HCT116 (cell line): ENCODE data around the gene COL12A1. TPM values are rescaled to one million over a fixed set of nuclear protein-coding genes. Genes with fewer than 3 reads are reported as not detected.

ENCODE experiments used
- ATAC-seq: fragments of 200-7000 bp; cut with Tn5 transposase; 2 replicates; pipeline ENCODE4 v1.9.1; 2020; ENCODE audit warnings: mild to moderate bottlenecking, moderate library complexity
- BruUV-seq: library from RNA; stranded (reverse); fragments of 400-500 nt; replicated peaks from 2 replicates; lab custom pipeline; 2021; lab: Mats Ljungman, UMichigan
- CTCF ChIA-PET: fragments of 300-600 bp; sonication (Branson Sonifier 250); formaldehyde crosslinking; loops from one replicate; lab custom pipeline; 2021; ENCODE audit warnings: antibody characterized with exemption; lab: Charles Lee
- POLR2A ChIA-PET: fragments of 300-600, 350-600 bp; sonication (Branson Sonifier 250); formaldehyde crosslinking; loops from one replicate; lab custom pipeline; 2021; ENCODE audit warnings: antibody characterized with exemption; lab: Charles Lee
- RAD21 ChIA-PET, 2 experiments: fragments of 300-600 bp; sonication (Branson Sonifier 250); formaldehyde crosslinking; loops; one replicate each; lab custom pipeline; 2023; ENCODE audit warnings: low total read pairs in 2 of 2; ENCODE audit not compliant: uncharacterized antibody in 2 of 2, unreplicated experiment in 2 of 2, low non-redundant PET in 1 of 2; lab: Charles Lee
- DNase-seq: peaks from one replicate; pipeline ENCODE4 v3.0.0-alpha.2; 2010; ENCODE audit warnings: low read depth, low spot score
- H2AFZ ChIP-seq: fragments of 200-600 bp; shearing (Covaris generic), sonication (generic); 2 replicates; pipeline ENCODE4 v1.6.1; 2017; ENCODE audit warnings: low read depth, mixed run types, mixed read lengths, antibody characterized with exemption, low read length; ENCODE audit not compliant: poor library complexity, severe bottlenecking
- H3K27ac ChIP-seq: 2 replicates; pipeline ENCODE4 v1.5.1; 2012; ENCODE audit warnings: low read depth, low read length
- H3K27me3 ChIP-seq: fragments of 200-600 bp; sonication (generic); 2 replicates; pipeline ENCODE4 v1.6.1; 2016; ENCODE audit warnings: mixed run types, low read length, mixed read lengths; ENCODE audit not compliant: insufficient read depth
- H3K36me3 ChIP-seq, 2 experiments: fragments of 200-500 bp in 1 of 2; fragments of 200-600 bp in 1 of 2; sonication (Bioruptor generic) in 1 of 2; sonication (generic) in 1 of 2; 2 replicates each; pipeline versions ENCODE4 v1.5.1 to v1.6.1; 2014 to 2016; ENCODE audit warnings: low read length in 2 of 2, inconsistent platforms in 1 of 2, mixed read lengths in 1 of 2, mixed run types in 1 of 2; ENCODE audit not compliant: insufficient read depth in 2 of 2, control insufficient read depth in 1 of 2
- H3K4me1 ChIP-seq, 2 experiments: fragments of 200-600 bp in 1 of 2; sonication (generic) in 1 of 2; 2 replicates each; pipeline versions ENCODE4 v1.5.1 to v1.6.1; 2012 to 2017; ENCODE audit warnings: low read length in 2 of 2, inconsistent platforms in 1 of 2, mild to moderate bottlenecking in 1 of 2, mixed read lengths in 1 of 2, mixed run types in 1 of 2, moderate library complexity in 1 of 2; ENCODE audit not compliant: insufficient read depth in 2 of 2, control insufficient read depth in 1 of 2
- H3K4me2 ChIP-seq: fragments of 200-600 bp; sonication (generic); 2 replicates; pipeline ENCODE4 v1.6.1; 2017; ENCODE audit warnings: mixed run types, low read length, mixed read lengths
- H3K4me3 ChIP-seq, 2 experiments: fragments of 200-600 bp in 1 of 2; sonication (generic) in 1 of 2; replicated peaks in 1 of 2; 2 replicates each; pipeline ENCODE4 v1.5.1; 2011 to 2016; ENCODE audit warnings: low read length in 2 of 2, control low read depth in 1 of 2, low read depth in 1 of 2, mild to moderate bottlenecking in 1 of 2, mixed read lengths in 1 of 2, mixed run types in 1 of 2
- H3K79me2 ChIP-seq: fragments of 200-600 bp; sonication (generic); 2 replicates; pipeline ENCODE4 v1.6.1; 2017; ENCODE audit warnings: mild to moderate bottlenecking, mixed run types, low read length, moderate library complexity, mixed read lengths; ENCODE audit not compliant: insufficient read depth
- H3K9ac ChIP-seq: fragments of 200-600 bp; sonication (generic); 2 replicates; pipeline ENCODE4 v1.6.1; 2016; ENCODE audit warnings: low read length, mixed read lengths
- H3K9me2 ChIP-seq: fragments of 200-600 bp; sonication (generic), shearing (Covaris generic); 2 replicates; pipeline ENCODE4 v1.6.1; 2017; ENCODE audit warnings: mixed run types, mild to moderate bottlenecking, moderate library complexity; ENCODE audit not compliant: insufficient read depth
- H3K9me3 ChIP-seq, 2 experiments: fragments of 200-500 bp in 1 of 2; fragments of 200-600 bp in 1 of 2; sonication (Bioruptor generic) in 1 of 2; sonication (generic) in 1 of 2; 2 replicates each; pipeline ENCODE4 v1.6.1; 2014 to 2017; ENCODE audit warnings: low read length in 2 of 2, mixed read lengths in 2 of 2, inconsistent platforms in 1 of 2, low read depth in 1 of 2, mild to moderate bottlenecking in 1 of 2, mixed run types in 1 of 2, moderate library complexity in 1 of 2; ENCODE audit not compliant: control insufficient read depth in 1 of 2, insufficient read depth in 1 of 2
- H4K20me1 ChIP-seq: fragments of 200-600 bp; sonication (generic), shearing (Covaris generic); 2 replicates; pipeline ENCODE4 v1.6.1; 2017; ENCODE audit warnings: mixed run types, mild to moderate bottlenecking, moderate library complexity; ENCODE audit not compliant: insufficient read depth
- CEBPB ChIP-seq: IDR thresholded peaks from 2 replicates; pipeline ENCODE4 v1.6.1; 2012; ENCODE audit warnings: low read depth
- FOSL1 ChIP-seq: IDR thresholded peaks from 2 replicates; pipeline ENCODE4 v1.6.1; 2012; ENCODE audit warnings: low read depth
- JUND ChIP-seq: IDR thresholded peaks from 2 replicates; pipeline ENCODE4 v1.6.1; 2012
- SRF ChIP-seq: IDR thresholded peaks from 2 replicates; pipeline ENCODE4 v1.6.1; 2012; ENCODE audit warnings: low read depth
- TCF7L2 ChIP-seq: IDR thresholded peaks from 2 replicates; pipeline ENCODE4 v1.7.0; 2011; ENCODE audit warnings: borderline replicate concordance, inconsistent platforms; ENCODE audit not compliant: insufficient read depth, insufficient read length; ENCODE audit errors: extremely low read depth
- intact Hi-C: fragments of 100-400 bp; cut with micrococcal nuclease; formaldehyde crosslinking; loops from 2 replicates; pipeline ENCODE4 v1.10.0; 2022
- total RNA-seq: library from RNA; stranded (reverse); gene quantifications from one replicate; pipeline ENCODE4 v1.2.1, GENCODE V29; 2021; ENCODE audit not compliant: unreplicated experiment
- TF ChIP-seq, protein P1 (sequence below): IDR thresholded peaks from 2 replicates; pipeline ENCODE4 v1.6.1; 2012; ENCODE audit warnings: low read depth
- TF ChIP-seq, protein P2 (sequence below), 3 experiments: fragments of 200-600 bp in 1 of 3; sonication (generic) in 1 of 3; IDR thresholded peaks in 2 of 3; conservative IDR thresholded peaks in 1 of 3; 2 replicates each; pipeline ENCODE4 v1.5.1; 2012 to 2017; ENCODE audit warnings: low read depth in 2 of 3, low read length in 2 of 3, antibody characterized with exemption in 1 of 3, borderline replicate concordance in 1 of 3, control low read depth in 1 of 3, mild to moderate bottlenecking in 1 of 3, mixed read lengths in 1 of 3, mixed run types in 1 of 3, moderate library complexity in 1 of 3; ENCODE audit not compliant: insufficient read depth in 1 of 3
- TF ChIP-seq, protein P3 (sequence below): IDR thresholded peaks from 2 replicates; pipeline ENCODE4 v1.6.1; 2012
- TF ChIP-seq, protein P4 (sequence below): IDR thresholded peaks from 2 replicates; pipeline ENCODE4 v1.6.1; 2011; ENCODE audit warnings: mild to moderate bottlenecking, low read length, moderate library complexity; ENCODE audit not compliant: insufficient replicate concordance; ENCODE audit errors: extremely low read depth

The COL12A1 gene
- total RNA-seq, 1 experiment from 2014 or later: 23.5 TPM

DNA sequence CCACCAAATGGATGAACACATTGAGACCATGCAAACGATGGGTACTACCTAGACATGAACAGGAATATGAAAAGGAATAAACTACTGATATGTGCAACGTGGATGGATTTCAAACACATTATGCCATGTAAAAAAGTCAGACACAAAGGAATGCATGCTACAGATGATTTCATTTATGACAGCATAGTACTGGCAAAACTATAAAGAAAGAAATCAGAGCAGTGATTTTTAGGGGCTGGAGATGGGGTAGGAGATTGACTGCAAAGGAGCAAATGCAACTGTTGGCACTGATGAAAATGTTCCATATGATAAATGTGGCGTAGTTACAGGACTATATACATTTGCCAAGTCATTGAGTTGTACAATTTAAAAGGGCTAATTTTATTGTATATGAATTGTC lies 13.4 kb upstream of the COL12A1 start (continued):
- TF ChIP-seq, protein P1, sequence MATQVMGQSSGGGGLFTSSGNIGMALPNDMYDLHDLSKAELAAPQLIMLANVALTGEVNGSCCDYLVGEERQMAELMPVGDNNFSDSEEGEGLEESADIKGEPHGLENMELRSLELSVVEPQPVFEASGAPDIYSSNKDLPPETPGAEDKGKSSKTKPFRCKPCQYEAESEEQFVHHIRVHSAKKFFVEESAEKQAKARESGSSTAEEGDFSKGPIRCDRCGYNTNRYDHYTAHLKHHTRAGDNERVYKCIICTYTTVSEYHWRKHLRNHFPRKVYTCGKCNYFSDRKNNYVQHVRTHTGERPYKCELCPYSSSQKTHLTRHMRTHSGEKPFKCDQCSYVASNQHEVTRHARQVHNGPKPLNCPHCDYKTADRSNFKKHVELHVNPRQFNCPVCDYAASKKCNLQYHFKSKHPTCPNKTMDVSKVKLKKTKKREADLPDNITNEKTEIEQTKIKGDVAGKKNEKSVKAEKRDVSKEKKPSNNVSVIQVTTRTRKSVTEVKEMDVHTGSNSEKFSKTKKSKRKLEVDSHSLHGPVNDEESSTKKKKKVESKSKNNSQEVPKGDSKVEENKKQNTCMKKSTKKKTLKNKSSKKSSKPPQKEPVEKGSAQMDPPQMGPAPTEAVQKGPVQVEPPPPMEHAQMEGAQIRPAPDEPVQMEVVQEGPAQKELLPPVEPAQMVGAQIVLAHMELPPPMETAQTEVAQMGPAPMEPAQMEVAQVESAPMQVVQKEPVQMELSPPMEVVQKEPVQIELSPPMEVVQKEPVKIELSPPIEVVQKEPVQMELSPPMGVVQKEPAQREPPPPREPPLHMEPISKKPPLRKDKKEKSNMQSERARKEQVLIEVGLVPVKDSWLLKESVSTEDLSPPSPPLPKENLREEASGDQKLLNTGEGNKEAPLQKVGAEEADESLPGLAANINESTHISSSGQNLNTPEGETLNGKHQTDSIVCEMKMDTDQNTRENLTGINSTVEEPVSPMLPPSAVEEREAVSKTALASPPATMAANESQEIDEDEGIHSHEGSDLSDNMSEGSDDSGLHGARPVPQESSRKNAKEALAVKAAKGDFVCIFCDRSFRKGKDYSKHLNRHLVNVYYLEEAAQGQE: no peak
- TF ChIP-seq SRF (no peak), CEBPB (no peak), TCF7L2 (no peak)
- TF ChIP-seq, protein P2, sequence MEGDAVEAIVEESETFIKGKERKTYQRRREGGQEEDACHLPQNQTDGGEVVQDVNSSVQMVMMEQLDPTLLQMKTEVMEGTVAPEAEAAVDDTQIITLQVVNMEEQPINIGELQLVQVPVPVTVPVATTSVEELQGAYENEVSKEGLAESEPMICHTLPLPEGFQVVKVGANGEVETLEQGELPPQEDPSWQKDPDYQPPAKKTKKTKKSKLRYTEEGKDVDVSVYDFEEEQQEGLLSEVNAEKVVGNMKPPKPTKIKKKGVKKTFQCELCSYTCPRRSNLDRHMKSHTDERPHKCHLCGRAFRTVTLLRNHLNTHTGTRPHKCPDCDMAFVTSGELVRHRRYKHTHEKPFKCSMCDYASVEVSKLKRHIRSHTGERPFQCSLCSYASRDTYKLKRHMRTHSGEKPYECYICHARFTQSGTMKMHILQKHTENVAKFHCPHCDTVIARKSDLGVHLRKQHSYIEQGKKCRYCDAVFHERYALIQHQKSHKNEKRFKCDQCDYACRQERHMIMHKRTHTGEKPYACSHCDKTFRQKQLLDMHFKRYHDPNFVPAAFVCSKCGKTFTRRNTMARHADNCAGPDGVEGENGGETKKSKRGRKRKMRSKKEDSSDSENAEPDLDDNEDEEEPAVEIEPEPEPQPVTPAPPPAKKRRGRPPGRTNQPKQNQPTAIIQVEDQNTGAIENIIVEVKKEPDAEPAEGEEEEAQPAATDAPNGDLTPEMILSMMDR (IDR thresholded peaks at IDR 0.05 in 2 of 3, conservative IDR thresholded peaks at IDR 0.05 in 1 of 3; ENCODE audit: borderline replicate concordance in 1 of 3, insufficient read depth in 1 of 3, low read depth in 2 of 3, low read length in 2 of 3): no peak

DNA sequence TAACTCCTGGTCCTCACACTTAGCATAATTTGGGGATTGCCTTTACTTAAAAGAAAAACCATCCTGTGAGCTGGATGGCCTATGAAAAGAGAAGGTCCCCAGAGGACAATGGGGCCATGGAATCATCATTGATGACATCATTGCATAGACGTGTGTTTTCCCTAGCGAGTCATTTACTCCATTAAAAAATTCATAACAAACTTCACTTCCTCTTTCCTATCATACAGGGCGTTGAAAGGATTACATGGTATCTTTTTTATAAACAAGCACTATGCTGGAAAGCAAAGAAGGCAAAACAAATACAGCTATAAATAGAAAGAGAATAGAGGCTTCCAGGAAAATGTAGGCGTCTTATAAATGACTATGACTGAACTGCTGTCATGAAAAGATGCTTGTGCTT lies 11.3 kb upstream of the COL12A1 start:
- H3K4me1 ChIP-seq: peaks cover 0 to 7% of the 10 kb centered on the region in 2 experiments; a peak in 2 of 4 replicates
- POLR2A ChIA-PET: no interaction called here
- no peaks in the 10 kb centered on the region for H3K36me3 ChIP-seq
- CTCF ChIA-PET: interaction anchor here (1.4 kb wide), 1 partner anchor 13 kb away, joined by 3 read pairs; no protein-coding TSS in a partner anchor
- H3K9me3 ChIP-seq: no peaks in the 10 kb centered on the region
- no peaks in the 10 kb centered on the region for H3K79me2 ChIP-seq
- no peak overlapping the region for H3K27ac ChIP-seq
- ATAC-seq (peak; percentile 27; the same call in 1 of the 2 replicates), DNase-seq (no peak)
- RAD21 ChIA-PET: no interaction called here
- no TSS peak for BruUV-seq
- TF ChIP-seq, protein P3, sequence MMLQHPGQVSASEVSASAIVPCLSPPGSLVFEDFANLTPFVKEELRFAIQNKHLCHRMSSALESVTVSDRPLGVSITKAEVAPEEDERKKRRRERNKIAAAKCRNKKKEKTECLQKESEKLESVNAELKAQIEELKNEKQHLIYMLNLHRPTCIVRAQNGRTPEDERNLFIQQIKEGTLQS: peak; percentile 44; the same call in 1 of the 2 replicates
- TF ChIP-seq, protein P4, sequence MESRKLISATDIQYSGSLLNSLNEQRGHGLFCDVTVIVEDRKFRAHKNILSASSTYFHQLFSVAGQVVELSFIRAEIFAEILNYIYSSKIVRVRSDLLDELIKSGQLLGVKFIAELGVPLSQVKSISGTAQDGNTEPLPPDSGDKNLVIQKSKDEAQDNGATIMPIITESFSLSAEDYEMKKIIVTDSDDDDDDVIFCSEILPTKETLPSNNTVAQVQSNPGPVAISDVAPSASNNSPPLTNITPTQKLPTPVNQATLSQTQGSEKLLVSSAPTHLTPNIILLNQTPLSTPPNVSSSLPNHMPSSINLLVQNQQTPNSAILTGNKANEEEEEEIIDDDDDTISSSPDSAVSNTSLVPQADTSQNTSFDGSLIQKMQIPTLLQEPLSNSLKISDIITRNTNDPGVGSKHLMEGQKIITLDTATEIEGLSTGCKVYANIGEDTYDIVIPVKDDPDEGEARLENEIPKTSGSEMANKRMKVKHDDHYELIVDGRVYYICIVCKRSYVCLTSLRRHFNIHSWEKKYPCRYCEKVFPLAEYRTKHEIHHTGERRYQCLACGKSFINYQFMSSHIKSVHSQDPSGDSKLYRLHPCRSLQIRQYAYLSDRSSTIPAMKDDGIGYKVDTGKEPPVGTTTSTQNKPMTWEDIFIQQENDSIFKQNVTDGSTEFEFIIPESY: no peak
- TF ChIP-seq JUND: peak; percentile 16; the same call in 1 of the 2 replicates
- 0 out of 2 replicates have a peak, but pooled peaks have one; percentile 35 for TF ChIP-seq FOSL1
- no peaks in the 10 kb centered on the region for H4K20me1 ChIP-seq
- H2AFZ ChIP-seq: peak overlapping the region; percentile 63
- intact Hi-C loops: no loop called here
- H3K4me3 ChIP-seq: no peak overlapping the region
- H3K4me2 ChIP-seq: peak overlapping the region; percentile 8; the same call in 1 of the 2 replicates
- no peaks in the 10 kb centered on the region for H3K27me3 ChIP-seq
- H3K9ac ChIP-seq: no peak overlapping the region
- H3K9me2 ChIP-seq: no peaks in the 10 kb centered on the region
